BJ (cell line): Measurements from ENCODE around the gene ATG2B. TPM values are rescaled to one million over a fixed set of nuclear protein-coding genes. Genes with fewer than 3 reads are reported as not detected.
A peak's percentile ranks its signal among the peaks of the same experiment; 100 is the strongest.

Experiments
- CTCF ChIA-PET: fragments of 350-600 bp; formaldehyde crosslinking; extraction: SDS; loops from one replicate; lab custom pipeline; 2021; ENCODE audit warnings: antibody characterized with exemption, inconsistent platforms; lab: Yijun Ruan, JAX
- POLR2A ChIA-PET: fragments of 300-600 bp; sonication (Branson Sonifier 250); formaldehyde crosslinking; extraction: SDS; loops from one replicate; lab custom pipeline; 2021; ENCODE audit warnings: antibody characterized with exemption; lab: Charles Lee
- DNase-seq: peaks from one replicate; pipeline ENCODE4 v3.0.0-alpha.2; 2011; ENCODE audit warnings: low read depth
- H3K27me3 ChIP-seq: 2 replicates; pipeline ENCODE4 v1.6.0; 2011; ENCODE audit warnings: low read length; ENCODE audit not compliant: control insufficient read depth, insufficient read depth
- H3K36me3 ChIP-seq: 2 replicates; pipeline ENCODE4 v1.5.1; 2011; ENCODE audit warnings: low read length; ENCODE audit not compliant: control insufficient read depth, insufficient read depth
- H3K4me3 ChIP-seq: 2 replicates; pipeline ENCODE4 v1.5.1; 2011; ENCODE audit warnings: low read depth, mild to moderate bottlenecking, control low read depth, low read length
- CTCF ChIP-seq: IDR thresholded peaks from 2 replicates; pipeline ENCODE4 v1.5.1; 2011; ENCODE audit warnings: low read depth, mild to moderate bottlenecking, control low read depth, inconsistent platforms, low read length, moderate library complexity; ENCODE audit not compliant: insufficient read depth
- polyA plus RNA-seq: library from polyadenylated mRNA; depleted of rRNA; stranded (reverse); fragments of >200 nt; gene quantifications from 2 replicates; pipeline ENCODE4 v1.2.3, GENCODE V29; 2011

Gene ATG2B
- polyA plus RNA-seq, 1 experiment = 11.6 TPM

- H3K36me3 ChIP-seq = peaks cover 3% of the 10 kb centered on the region
- no peak for DNase-seq
- POLR2A ChIA-PET = no interaction called here
- no peak overlapping the region for H3K4me3 ChIP-seq
- CTCF ChIA-PET = interaction anchor here (1.0 to 4.1 kb wide), 2 partner anchors 10 to 33 kb away, joined by 5 to 33 read pairs; no protein-coding TSS in a partner anchor
- TF ChIP-seq CTCF = no peak
- H3K27me3 ChIP-seq = no peaks in the 10 kb centered on the region
These were observed 55.7 kb downstream of the ATG2B start for GRCh38 chr14:96307434-96307833.

- CTCF ChIA-PET = interaction anchor here (0.7 to 1.2 kb wide), 2 partner anchors 118 to 119 kb away, joined by 3 read pairs; no protein-coding TSS in a partner anchor
- peak; percentile 29; the same call in 1 of the 2 replicates for TF ChIP-seq CTCF
- POLR2A ChIA-PET = no interaction called here
- Histone ChIP-seq H3K27me3 (no peaks in the 10 kb centered on the region), H3K36me3 (peaks cover 3% of the 10 kb centered on the region), H3K4me3 (no peak overlapping the region)
- no peak for DNase-seq
These were observed 58.2 kb downstream of the ATG2B start for GRCh38 chr14:96304956-96305355.

- no peak for DNase-seq
- H3K27me3 ChIP-seq = no peaks in the 10 kb centered on the region
- TF ChIP-seq CTCF = no peak
- ChIA-PET POLR2A (no interaction called here), CTCF (interaction anchor here (1.2 kb wide), 1 partner anchor 119 kb away, joined by 3 read pairs; no protein-coding TSS in a partner anchor)
- H3K36me3 ChIP-seq = peaks cover 3% of the 10 kb centered on the region
- H3K4me3 ChIP-seq = no peak overlapping the region
These were observed 59.2 kb downstream of the ATG2B start for GRCh38 chr14:96303981-96304380.

GRCh38 chr14:96299441-96299840, 63.7 kb downstream of the ATG2B start:
- no peak for DNase-seq
- ChIA-PET POLR2A (no interaction called here), CTCF (interaction anchor here (6.5 kb wide), 1 partner anchor 10 kb away, joined by 33 read pairs; no protein-coding TSS in a partner anchor)
- TF ChIP-seq CTCF = no peak
- no peaks in the 10 kb centered on the region; the same call in 1 of the 2 replicates for H3K36me3 ChIP-seq
- H3K27me3 ChIP-seq = no peaks in the 10 kb centered on the region
- H3K4me3 ChIP-seq = no peak overlapping the region

- Histone ChIP-seq H3K36me3 (no peaks in the 10 kb centered on the region; the same call in 1 of the 2 replicates), H3K4me3 (no peak overlapping the region), H3K27me3 (no peaks in the 10 kb centered on the region)
- no peak for DNase-seq
- CTCF ChIA-PET = interaction anchor here (1.0 to 6.5 kb wide), 8 partner anchors 11 to 200 kb away, joined by 3 to 33 read pairs (median 4); no protein-coding TSS in a partner anchor
- no peak for TF ChIP-seq CTCF
- POLR2A ChIA-PET = interaction anchor here (0.6 kb wide), 1 partner anchor 38 kb away, joined by 3 read pairs; no protein-coding TSS in a partner anchor
These were observed 65.1 kb downstream of the ATG2B start for GRCh38 chr14:96297997-96298515.
